ENCODE measurements around the gene FBXO17.

Gene FBXO17

GRCh38 chr19:38891771-38892170 is 83.8 kb downstream of the FBXO17 start:
- no peak for DNase-seq (ENCODE audit: low read depth)
